GM20000 (cell line): Measurements from ENCODE around the gene TIMM23.
"Not testable (repeated sequence)": the region's sequence is repeated elsewhere in the genome, so short reads cannot be mapped to it uniquely, and the experiment has no call there.

Experiments
- DNase-seq: peaks from one replicate; pipeline ENCODE4 v3.0.0; 2012; ENCODE audit warnings: low spot score
- TF ChIP-seq, protein P1 (sequence below): IDR thresholded peaks from 2 replicates; pipeline ENCODE4 v1.5.1; 2012; ENCODE audit warnings: mild to moderate bottlenecking, control low read depth; ENCODE audit errors: extremely low read depth, missing control alignments

TIMM23 gene

DNA sequence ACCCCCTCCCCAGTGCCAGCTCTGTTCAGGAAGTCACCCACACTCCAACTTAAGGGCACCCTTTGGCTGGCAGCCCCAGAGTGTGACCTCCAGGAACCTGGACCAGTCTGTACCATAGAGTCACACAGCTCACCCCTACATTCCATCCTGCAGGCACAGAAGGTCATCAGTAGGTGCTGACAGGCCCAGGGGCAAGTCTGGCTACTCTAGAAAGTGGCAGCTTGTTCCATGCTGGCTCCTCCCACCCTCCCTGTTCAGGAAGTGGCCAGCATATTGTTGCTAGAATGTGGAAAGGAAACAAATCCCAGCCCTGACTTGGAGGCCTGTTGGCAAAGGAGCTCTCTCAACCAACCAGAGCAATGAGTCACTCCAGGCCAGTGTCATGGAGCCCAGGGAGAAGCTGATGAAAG, 61.3 kb downstream of the TIMM23 start:
- TF ChIP-seq, protein P1, sequence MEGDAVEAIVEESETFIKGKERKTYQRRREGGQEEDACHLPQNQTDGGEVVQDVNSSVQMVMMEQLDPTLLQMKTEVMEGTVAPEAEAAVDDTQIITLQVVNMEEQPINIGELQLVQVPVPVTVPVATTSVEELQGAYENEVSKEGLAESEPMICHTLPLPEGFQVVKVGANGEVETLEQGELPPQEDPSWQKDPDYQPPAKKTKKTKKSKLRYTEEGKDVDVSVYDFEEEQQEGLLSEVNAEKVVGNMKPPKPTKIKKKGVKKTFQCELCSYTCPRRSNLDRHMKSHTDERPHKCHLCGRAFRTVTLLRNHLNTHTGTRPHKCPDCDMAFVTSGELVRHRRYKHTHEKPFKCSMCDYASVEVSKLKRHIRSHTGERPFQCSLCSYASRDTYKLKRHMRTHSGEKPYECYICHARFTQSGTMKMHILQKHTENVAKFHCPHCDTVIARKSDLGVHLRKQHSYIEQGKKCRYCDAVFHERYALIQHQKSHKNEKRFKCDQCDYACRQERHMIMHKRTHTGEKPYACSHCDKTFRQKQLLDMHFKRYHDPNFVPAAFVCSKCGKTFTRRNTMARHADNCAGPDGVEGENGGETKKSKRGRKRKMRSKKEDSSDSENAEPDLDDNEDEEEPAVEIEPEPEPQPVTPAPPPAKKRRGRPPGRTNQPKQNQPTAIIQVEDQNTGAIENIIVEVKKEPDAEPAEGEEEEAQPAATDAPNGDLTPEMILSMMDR = no peak
- no peak for DNase-seq

DNA sequence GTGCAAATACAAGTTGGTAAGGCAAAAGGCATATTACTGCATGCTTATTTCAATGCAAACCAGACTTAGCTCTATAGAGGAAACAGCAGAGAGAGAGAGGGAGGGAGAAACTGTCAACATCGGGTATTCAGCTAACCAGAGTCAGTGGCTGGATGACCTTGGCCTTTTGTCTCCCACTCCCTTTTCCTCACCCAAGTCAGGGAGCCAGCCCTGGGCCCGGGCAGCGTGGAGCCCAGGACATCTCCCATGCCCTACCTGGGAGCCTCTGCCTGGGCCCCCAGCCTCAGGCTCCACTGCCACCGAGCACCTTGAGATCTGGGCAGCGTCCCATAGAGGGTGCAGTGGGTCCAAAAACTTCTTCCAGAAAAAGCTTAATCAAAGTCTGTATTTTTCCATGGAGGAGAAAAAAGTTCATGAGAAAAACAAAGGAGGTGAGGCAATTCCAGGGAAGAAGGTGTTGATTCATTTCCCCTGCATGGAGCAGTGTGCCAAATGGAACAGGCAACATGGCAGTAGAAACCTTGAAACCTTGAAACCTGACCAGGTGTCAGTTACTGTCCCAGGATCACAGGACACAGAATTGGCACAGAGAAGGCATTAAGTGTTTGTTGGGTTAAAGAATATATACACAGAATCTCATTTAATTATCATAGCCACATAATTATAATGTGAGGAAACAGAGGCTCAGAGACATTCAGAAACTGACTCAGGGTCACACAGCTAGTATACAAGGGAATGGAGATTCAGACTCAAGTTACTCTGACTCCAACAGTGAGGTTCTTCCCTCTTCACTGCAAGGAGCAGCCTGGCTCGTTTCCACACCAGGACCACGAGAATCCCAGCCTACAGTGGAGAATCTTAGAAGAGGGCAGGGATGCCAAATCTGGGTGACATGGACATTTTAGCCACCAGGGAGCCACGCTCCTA, 63.9 kb downstream of the TIMM23 start:
- TF ChIP-seq, protein P1 = no peak
- DNase-seq = no peak

DNA sequence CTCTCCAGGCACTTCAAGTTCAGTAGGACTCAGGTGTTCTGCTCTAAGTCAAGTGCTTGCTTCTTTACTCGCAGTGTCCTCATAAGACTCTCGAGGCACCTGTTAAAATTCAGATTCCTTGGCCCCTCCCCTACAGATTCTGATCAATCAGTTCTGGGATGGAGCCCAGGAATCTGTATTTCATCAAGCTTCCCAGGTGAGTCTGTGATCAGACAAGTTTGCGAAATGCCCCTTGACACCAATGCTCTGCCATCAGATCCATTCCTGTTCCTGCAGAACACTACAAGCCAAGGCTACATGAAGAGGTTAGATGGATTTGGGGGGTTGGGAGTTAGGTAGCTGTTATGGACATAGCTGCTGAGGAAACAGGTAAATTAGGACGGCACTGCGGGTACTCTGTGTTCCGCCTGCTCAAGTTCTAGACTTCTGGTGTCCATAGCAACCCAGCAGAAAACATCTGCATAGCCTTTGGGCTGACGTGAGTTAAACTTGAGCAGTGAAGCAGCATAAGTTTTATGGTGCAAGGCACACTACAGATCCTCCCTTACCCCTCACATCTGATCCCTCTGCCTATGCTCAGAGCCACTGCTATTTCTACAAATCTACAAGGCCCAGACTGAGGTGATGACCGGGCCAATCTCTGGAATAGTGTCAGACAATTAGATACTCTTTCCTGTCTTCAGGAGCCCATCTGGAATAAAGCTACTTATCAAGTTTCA, 65.0 kb downstream of the TIMM23 start:
- TF ChIP-seq, protein P1 = no peak
- no peak for DNase-seq

DNA sequence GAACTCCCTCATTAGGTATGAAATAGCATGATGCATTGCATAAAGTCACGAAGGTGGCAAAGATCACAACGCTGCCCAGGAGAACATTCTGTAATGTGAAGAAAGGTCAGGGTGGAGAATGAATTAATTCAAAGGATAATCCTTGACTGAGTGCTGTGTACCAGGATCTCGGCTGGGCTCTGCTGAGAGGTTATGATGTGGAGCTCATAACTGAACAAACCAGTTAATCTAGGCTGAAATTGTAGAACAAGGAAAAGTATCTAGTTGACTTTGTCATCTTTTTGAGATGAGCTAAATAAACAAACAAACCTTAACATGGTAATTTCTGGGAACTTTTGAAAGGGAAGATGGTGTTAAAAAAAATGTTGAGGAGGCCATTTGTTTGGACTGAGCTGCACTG, 67.7 kb downstream of the TIMM23 start:
- TF ChIP-seq, protein P1 = no peak

DNA sequence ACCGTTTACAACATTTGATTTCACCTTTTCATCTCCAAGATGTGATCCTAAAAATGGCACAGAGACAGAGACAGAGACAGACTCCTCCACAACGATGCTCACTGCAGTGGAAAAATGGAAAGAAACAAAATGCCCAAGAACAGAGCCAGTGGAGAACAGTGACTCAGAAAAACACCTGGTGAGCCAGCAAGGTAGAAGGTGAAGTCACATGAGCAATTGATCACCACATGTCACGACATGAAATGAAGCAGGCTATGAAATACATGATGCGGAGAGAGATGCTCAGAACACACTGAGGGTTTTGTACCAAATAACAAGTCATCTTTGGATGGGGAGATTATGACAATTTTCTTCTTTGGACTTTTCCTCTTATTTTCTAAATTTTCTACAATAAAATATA, 70.2 kb downstream of the TIMM23 start:
- DNase-seq = no peak
- TF ChIP-seq, protein P1 = no peak

More for the DNA sequence above, 67.7 kb downstream of the TIMM23 start:
- no peak for DNase-seq

DNA sequence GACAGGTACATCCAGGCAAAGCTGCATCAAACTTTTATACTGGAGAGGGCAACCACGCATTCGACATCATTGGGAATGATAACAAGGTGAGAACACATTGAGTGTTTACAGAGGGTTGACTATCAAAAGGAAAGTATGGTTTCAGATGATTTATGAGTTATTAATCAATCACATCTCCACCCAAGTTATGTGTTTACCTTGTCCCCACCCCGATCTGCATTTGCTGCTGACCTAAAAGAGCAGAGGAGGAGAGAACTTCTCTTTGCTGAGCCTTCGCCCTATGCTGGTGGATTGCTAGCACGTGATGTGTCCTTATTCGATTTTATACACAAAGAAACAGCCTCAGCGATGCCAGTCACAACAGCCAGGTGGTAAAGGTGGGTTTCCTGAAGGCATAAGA, 74.0 kb downstream of the TIMM23 start, which contains the start of gene MSMB:
Gene MSMB (minus strand): TSS at position 9 of the 400 bp plus-strand sequence. CDS start 32 bp downstream, outside the sequence.
- TF ChIP-seq, protein P1 = no peak
- no peak for DNase-seq

DNA sequence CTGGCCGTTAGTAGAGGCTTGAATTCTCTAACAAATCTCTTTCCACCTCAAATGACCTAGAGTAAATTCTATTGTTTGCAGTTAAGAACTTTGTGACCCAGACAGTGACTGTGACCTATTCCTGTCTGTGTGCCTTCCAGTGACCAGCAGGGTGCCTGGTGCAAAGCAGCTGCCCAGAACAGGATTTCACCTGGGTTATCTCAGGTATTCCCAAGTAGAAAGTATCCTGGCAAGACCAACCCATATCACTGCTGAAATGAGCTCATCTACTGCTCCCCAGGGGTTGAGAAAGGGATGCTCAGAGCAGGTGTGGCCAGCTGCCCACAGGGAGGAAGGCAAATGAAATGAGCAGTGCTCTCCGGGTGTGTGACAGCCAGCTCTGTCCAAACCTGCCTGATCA, 75.9 kb downstream of the TIMM23 start:
- DNase-seq = no peak
- TF ChIP-seq, protein P1 = no peak

DNA sequence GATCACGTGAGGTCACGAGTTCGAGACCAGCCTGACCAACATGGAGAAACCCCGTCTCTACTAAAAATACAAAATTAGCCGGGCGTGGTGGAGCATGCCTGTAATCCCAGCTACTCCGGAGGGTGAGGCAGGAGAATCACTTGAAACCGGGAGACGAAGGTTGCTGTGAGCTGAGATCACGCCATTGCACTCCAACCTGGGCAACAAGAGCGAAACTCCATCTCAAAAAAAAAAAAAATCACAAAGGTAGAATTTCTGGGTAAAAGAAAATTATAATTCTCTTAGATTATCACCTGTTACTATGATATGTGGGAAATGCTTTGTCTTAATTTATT, 77.2 kb downstream of the TIMM23 start:
- DNase-seq = not testable (repeated sequence)
